Testis (tissue), 2 donors: Measurements from ENCODE around the gene PPP2R5D.

Source experiments
- POLR2A ChIP-seq: fragments of 450-650 bp; IDR thresholded peaks from one replicate; pipeline ENCODE4 v1.6.1; 2017; ENCODE audit warnings: antibody characterized with exemption, mild to moderate bottlenecking, moderate library complexity
- TF ChIP-seq, protein P1 (sequence below), 3 experiments: fragments of 450-650 bp in 2 of 3; fragments of 200-600 bp in 1 of 3; sonication (generic) in 1 of 3; IDR thresholded peaks; one replicate each; pipeline ENCODE4 v1.5.1; 2016 to 2019; ENCODE audit warnings: antibody characterized with exemption in 3 of 3, mild to moderate bottlenecking in 2 of 3, moderate library complexity in 1 of 3

DNA sequence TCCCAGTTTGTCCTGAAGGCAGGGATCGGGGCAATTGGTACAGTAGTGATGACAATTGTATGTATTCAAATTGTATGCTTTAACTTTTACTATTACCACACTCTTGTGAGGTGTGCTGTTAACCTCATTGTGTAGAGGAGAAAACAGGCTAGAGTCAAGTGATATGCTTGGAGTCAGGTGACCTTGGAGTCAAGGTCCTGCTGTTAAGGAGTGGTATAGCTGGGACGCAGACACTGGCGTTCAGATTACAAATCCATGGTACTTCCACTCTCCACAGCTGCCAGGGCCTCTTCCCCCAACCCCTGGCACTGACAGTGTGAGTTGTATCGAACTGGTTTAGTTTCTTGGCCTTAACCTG, 44.6 kb upstream of the PPP2R5D start:
- TF ChIP-seq, protein P1, sequence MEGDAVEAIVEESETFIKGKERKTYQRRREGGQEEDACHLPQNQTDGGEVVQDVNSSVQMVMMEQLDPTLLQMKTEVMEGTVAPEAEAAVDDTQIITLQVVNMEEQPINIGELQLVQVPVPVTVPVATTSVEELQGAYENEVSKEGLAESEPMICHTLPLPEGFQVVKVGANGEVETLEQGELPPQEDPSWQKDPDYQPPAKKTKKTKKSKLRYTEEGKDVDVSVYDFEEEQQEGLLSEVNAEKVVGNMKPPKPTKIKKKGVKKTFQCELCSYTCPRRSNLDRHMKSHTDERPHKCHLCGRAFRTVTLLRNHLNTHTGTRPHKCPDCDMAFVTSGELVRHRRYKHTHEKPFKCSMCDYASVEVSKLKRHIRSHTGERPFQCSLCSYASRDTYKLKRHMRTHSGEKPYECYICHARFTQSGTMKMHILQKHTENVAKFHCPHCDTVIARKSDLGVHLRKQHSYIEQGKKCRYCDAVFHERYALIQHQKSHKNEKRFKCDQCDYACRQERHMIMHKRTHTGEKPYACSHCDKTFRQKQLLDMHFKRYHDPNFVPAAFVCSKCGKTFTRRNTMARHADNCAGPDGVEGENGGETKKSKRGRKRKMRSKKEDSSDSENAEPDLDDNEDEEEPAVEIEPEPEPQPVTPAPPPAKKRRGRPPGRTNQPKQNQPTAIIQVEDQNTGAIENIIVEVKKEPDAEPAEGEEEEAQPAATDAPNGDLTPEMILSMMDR (IDR thresholded peaks at IDR 0.05) = no peak
- no peak for TF ChIP-seq POLR2A
